Activated naive CD4-positive, alpha-beta T cell treated with anti-CD3 and anti-CD28 coated beads, Interleukin-2, amount 10 ng/mL, durations not matched to agents 7 days and 5 days (primary cell): Measurements from ENCODE around the gene PCYT1A.
"Not testable (repeated sequence)": the region's sequence is repeated elsewhere in the genome, so short reads cannot be mapped to it uniquely, and the experiment has no call there.

Source experiments
- CTCF ChIA-PET: fragments of 350-600 bp; sonication (Branson Sonifier 250); formaldehyde crosslinking; loops from one replicate; lab custom pipeline; 2021; ENCODE audit warnings: antibody characterized with exemption; lab: Charles Lee
- DNase-seq: peaks from one replicate; pipeline ENCODE4 v3.0.0-alpha.2; 2020
- H3K27ac Mint-ChIP-seq: one replicate; pipeline ENCODE4 v1.8.0; 2021; ENCODE audit warnings: mild to moderate bottlenecking, moderate library complexity, mixed read lengths
- H3K27me3 Mint-ChIP-seq: one replicate; pipeline ENCODE4 v1.8.0; 2021; ENCODE audit warnings: mild to moderate bottlenecking, mixed read lengths
- H3K36me3 Mint-ChIP-seq: one replicate; pipeline ENCODE4 v1.8.0; 2021; ENCODE audit warnings: mixed read lengths
- H3K4me1 Mint-ChIP-seq: one replicate; pipeline ENCODE4 v1.8.0; 2021; ENCODE audit warnings: mixed read lengths
- H3K4me3 Mint-ChIP-seq: one replicate; pipeline ENCODE4 v1.8.0; 2021; ENCODE audit warnings: mild to moderate bottlenecking, moderate library complexity, mixed read lengths
- H3K9me3 Mint-ChIP-seq: one replicate; pipeline ENCODE4 v1.8.0; 2021; ENCODE audit warnings: mixed read lengths

The PCYT1A gene

GRCh38 chr3:196220587-196220986 lies 66.9 kb downstream of the PCYT1A start:
- H3K9me3 Mint-ChIP-seq: no peaks in the 10 kb centered on the region
- DNase-seq: no peak
- H3K4me3 Mint-ChIP-seq: no peak overlapping the region
- H3K27ac Mint-ChIP-seq: no peak overlapping the region
- peaks cover 31% of the 10 kb centered on the region for H3K4me1 Mint-ChIP-seq
- H3K27me3 Mint-ChIP-seq: peaks cover 16% of the 10 kb centered on the region
- CTCF ChIA-PET: interaction anchor here (1.3 kb wide), 1 partner anchor 302 kb away, joined by 3 read pairs; no protein-coding TSS in a partner anchor
- no peaks in the 10 kb centered on the region for H3K36me3 Mint-ChIP-seq

- CTCF ChIA-PET: no interaction called here
- Mint-ChIP-seq H3K27ac (peak overlapping the region; percentile 88), H3K4me1 (peaks cover 31% of the 10 kb centered on the region)
Observed at GRCh38 chr3:196219970-196220311, 67.6 kb downstream of the PCYT1A start.

GRCh38 chr3:196219194-196219969 lies 68.1 kb downstream of the PCYT1A start:
- CTCF ChIA-PET: interaction anchor here (1.5 kb wide), 1 partner anchor 147 kb away, joined by 5 read pairs; no protein-coding TSS in a partner anchor
- Mint-ChIP-seq H3K9me3 (no peaks in the 10 kb centered on the region), H3K36me3 (no peaks in the 10 kb centered on the region), H3K27ac (peak overlapping the region; percentile 88), H3K4me3 (peak overlapping the region; percentile 63), H3K4me1 (peaks cover 31% of the 10 kb centered on the region), H3K27me3 (peaks cover 18% of the 10 kb centered on the region)
- DNase-seq: peak; percentile 82

More at GRCh38 chr3:196219970-196220311, 67.6 kb downstream of the PCYT1A start:
- no peak for DNase-seq
- peak overlapping the region; percentile 63 for H3K4me3 Mint-ChIP-seq
- H3K9me3 Mint-ChIP-seq: no peaks in the 10 kb centered on the region
- H3K27me3 Mint-ChIP-seq: peaks cover 18% of the 10 kb centered on the region
- no peaks in the 10 kb centered on the region for H3K36me3 Mint-ChIP-seq

- CTCF ChIA-PET: interaction anchor here (1.5 kb wide), 1 partner anchor 146 kb away, joined by 5 read pairs; no protein-coding TSS in a partner anchor
- Mint-ChIP-seq H3K27me3 (peaks cover 17% of the 10 kb centered on the region), H3K27ac (peak overlapping the region; percentile 88), H3K36me3 (no peaks in the 10 kb centered on the region), H3K4me3 (no peak overlapping the region), H3K4me1 (peaks cover 31% of the 10 kb centered on the region), H3K9me3 (no peaks in the 10 kb centered on the region)
- DNase-seq: no peak
Observed at GRCh38 chr3:196218155-196218712, 69.3 kb downstream of the PCYT1A start.

- Mint-ChIP-seq H3K27ac (peak overlapping the region; percentile 62), H3K9me3 (no peaks in the 10 kb centered on the region), H3K36me3 (no peaks in the 10 kb centered on the region), H3K4me3 (no peak overlapping the region), H3K4me1 (peaks cover 31% of the 10 kb centered on the region), H3K27me3 (peaks cover 13% of the 10 kb centered on the region)
- no peak for DNase-seq
- CTCF ChIA-PET: no interaction called here
Observed at GRCh38 chr3:196217307-196218154, 70.0 kb downstream of the PCYT1A start.

GRCh38 chr3:196216681-196217211 lies 70.8 kb downstream of the PCYT1A start:
- H3K27me3 Mint-ChIP-seq: peaks cover 13% of the 10 kb centered on the region
- H3K9me3 Mint-ChIP-seq: no peaks in the 10 kb centered on the region
- no peak overlapping the region for H3K4me3 Mint-ChIP-seq
- no peak overlapping the region for H3K27ac Mint-ChIP-seq
- peaks cover 31% of the 10 kb centered on the region for H3K4me1 Mint-ChIP-seq
- H3K36me3 Mint-ChIP-seq: no peaks in the 10 kb centered on the region
- no peak for DNase-seq
- CTCF ChIA-PET: interaction anchor here (1.4 kb wide), 1 partner anchor 307 kb away, joined by 3 read pairs; no protein-coding TSS in a partner anchor

- H3K9me3 Mint-ChIP-seq: no peaks in the 10 kb centered on the region
- peak within 1 kb of the TSS; percentile 45 for H3K27ac Mint-ChIP-seq
- CTCF ChIA-PET: interaction anchor here (1.4 kb wide), 1 partner anchor 308 kb away, joined by 3 read pairs; no protein-coding TSS in a partner anchor
- no peak within 1 kb of the TSS for H3K4me3 Mint-ChIP-seq
- no peak for DNase-seq
- H3K36me3 Mint-ChIP-seq: no peaks in the 10 kb centered on the region
- peaks cover 18% of the 10 kb centered on the region for H3K27me3 Mint-ChIP-seq
- H3K4me1 Mint-ChIP-seq: peaks cover 31% of the 10 kb centered on the region
Observed at GRCh38 chr3:196216089-196216564, 71.4 kb downstream of the PCYT1A start, which contains the start of gene SLC51A. TSS of gene SLC51A (plus strand) at chr3:196216534. CDS start at chr3:196216713, 179 bp downstream.

- no peaks in the 10 kb centered on the region for H3K36me3 Mint-ChIP-seq
- peaks cover 24% of the 10 kb centered on the region for H3K27me3 Mint-ChIP-seq
- H3K4me1 Mint-ChIP-seq: peaks cover 30% of the 10 kb centered on the region
- no peak overlapping the region for H3K27ac Mint-ChIP-seq
- CTCF ChIA-PET: interaction anchor here (0.7 to 1.4 kb wide), 2 partner anchors 302 to 308 kb away, joined by 3 read pairs; no protein-coding TSS in a partner anchor
- DNase-seq: no peak
- no peaks in the 10 kb centered on the region for H3K9me3 Mint-ChIP-seq
- H3K4me3 Mint-ChIP-seq: no peak overlapping the region
Observed at GRCh38 chr3:196215493-196216020, 72.0 kb downstream of the PCYT1A start.

- DNase-seq: no peak
- CTCF ChIA-PET: interaction anchor here (0.7 kb wide), 1 partner anchor 303 kb away, joined by 3 read pairs; no protein-coding TSS in a partner anchor
- Mint-ChIP-seq H3K4me3 (no peak overlapping the region), H3K27me3 (peaks cover 30% of the 10 kb centered on the region), H3K4me1 (peaks cover 25% of the 10 kb centered on the region), H3K36me3 (no peaks in the 10 kb centered on the region), H3K9me3 (no peaks in the 10 kb centered on the region), H3K27ac (no peak overlapping the region)
Observed at GRCh38 chr3:196214783-196215441, 72.6 kb downstream of the PCYT1A start.

GRCh38 chr3:196210673-196211556 lies 76.6 kb downstream of the PCYT1A start, which contains the start of gene ZDHHC19:
TSS of gene ZDHHC19 (minus strand) at chr3:196211400. CDS start at chr3:196211315, 85 bp downstream.
- H3K4me3 Mint-ChIP-seq: no peak within 1 kb of the TSS

GRCh38 chr3:196209944-196210672 lies 77.4 kb downstream of the PCYT1A start:
- H3K27ac Mint-ChIP-seq, H3K9me3 Mint-ChIP-seq, DNase-seq, H3K4me3 Mint-ChIP-seq, H3K36me3 Mint-ChIP-seq, CTCF ChIA-PET: not testable (repeated sequence)
- Mint-ChIP-seq H3K4me1 (peaks cover 17% of the 10 kb centered on the region), H3K27me3 (peaks cover 63% of the 10 kb centered on the region)

More at GRCh38 chr3:196210673-196211556, 76.6 kb downstream of the PCYT1A start, which contains the start of gene ZDHHC19:
- CTCF ChIA-PET: no interaction called here
- Mint-ChIP-seq H3K4me1 (peaks cover 17% of the 10 kb centered on the region), H3K9me3 (no peaks in the 10 kb centered on the region), H3K36me3 (no peaks in the 10 kb centered on the region), H3K27me3 (peaks cover 62% of the 10 kb centered on the region), H3K27ac (no peak within 1 kb of the TSS)
- DNase-seq: no peak
